Middle frontal gyrus (tissue), 1 donor: ENCODE measurements around the gene RAD23A.
"Not testable (repeated sequence)": the region's sequence is repeated elsewhere in the genome, so short reads cannot be mapped to it uniquely, and the experiment has no call there.

ENCODE experiments used
- DNase-seq: peaks from one replicate; pipeline ENCODE4 v3.0.0-alpha.2; 2015; ENCODE audit warnings: low spot score; ENCODE audit errors: extremely low spot score

RAD23A gene

GRCh38 chr19:12937927-12938778 lies 7.5 kb upstream of the RAD23A start, which contains the start of gene CALR:
Gene CALR, plus strand, starts transcription at chr19:12938609. Its CDS starts 71 bp downstream, at chr19:12938680.
- peak; percentile 100 for DNase-seq

DNA sequence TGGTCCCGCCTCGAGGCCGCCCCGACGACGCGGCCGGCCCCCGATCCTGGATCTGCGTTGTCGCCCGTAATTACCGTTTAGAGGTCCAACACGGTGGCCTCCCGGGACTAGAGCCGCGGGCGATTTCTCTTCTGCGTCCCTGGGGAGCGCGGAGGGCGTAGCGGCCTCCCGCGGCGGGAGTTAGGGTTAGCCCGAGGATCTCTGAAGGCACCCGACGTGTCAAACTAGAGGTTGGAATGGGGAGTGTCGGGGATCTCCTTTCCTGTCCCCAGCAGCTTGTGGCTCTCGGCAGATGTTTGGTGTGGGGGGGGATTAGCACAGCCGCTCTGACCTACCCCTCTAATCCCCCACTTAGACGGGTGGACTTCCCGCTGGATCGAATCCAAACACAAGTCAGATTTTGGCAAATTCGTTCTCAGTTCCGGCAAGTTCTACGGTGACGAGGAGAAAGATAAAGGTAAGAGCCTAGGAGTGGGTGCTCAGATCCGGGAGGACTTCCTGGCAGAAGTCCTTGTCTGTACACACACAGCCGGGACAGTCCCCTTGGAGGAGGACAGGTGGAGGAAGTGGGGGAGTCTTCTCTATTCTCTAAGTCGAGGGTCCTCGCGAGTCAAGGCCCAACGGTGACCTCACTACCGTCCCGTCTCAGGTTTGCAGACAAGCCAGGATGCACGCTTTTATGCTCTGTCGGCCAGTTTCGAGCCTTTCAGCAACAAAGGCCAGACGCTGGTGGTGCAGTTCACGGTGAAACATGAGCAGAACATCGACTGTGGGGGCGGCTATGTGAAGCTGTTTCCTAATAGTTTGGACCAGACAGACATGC lies 6.7 kb upstream of the RAD23A start:
- DNase-seq, result no peak

- DNase-seq, result no peak
Measured at GRCh38 chr19:12939975-12940423, 5.7 kb upstream of the RAD23A start.

- no peak for DNase-seq
Measured at GRCh38 chr19:12940897-12941296, 4.8 kb upstream of the RAD23A start.

GRCh38 chr19:12943437-12944044 lies 2.1 kb upstream of the RAD23A start:
- no peak for DNase-seq

- DNase-seq, result no peak
Measured at GRCh38 chr19:12944104-12944674, 1.5 kb upstream of the RAD23A start.

GRCh38 chr19:12946092-12946721 lies 545 bp downstream of the RAD23A start:
- no peak for DNase-seq

- no peak for DNase-seq
Measured at GRCh38 chr19:12946731-12947496, 1.3 kb downstream of the RAD23A start.

GRCh38 chr19:12947702-12948611 lies 2.3 kb downstream of the RAD23A start:
- DNase-seq, result no peak

DNA sequence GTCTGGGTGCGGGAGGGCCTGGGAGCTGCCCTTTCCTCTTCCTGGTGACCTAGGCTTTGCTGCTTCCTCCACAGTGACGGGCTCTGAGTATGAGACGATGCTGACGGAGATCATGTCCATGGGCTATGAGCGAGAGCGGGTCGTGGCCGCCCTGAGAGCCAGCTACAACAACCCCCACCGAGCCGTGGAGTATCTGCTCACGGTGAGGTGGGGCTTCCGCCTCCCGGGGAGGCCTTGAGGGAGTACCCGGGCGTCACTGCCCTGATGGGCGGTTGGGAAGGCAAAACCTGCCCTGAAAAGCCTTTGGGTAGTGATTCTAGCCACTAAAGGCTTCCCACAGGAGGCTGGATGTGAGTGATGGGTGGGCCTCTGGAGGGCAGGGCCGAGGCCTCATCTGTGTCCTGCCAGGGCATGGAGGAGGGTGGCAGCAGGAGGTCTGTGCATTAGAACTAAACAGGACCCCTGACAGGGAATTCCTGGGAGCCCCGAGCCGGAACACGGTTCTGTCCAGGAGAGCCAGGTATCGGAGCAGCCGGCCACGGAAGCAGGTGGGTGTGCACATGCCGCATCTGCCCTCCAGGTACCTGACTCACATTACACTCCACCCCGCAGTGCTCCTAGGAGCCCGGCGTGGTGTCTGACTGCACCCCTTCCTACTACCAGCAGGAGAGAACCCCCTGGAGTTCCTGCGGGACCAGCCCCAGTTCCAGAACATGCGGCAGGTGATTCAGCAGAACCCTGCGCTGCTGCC lies 3.1 kb downstream of the RAD23A start:
- no peak for DNase-seq

DNA sequence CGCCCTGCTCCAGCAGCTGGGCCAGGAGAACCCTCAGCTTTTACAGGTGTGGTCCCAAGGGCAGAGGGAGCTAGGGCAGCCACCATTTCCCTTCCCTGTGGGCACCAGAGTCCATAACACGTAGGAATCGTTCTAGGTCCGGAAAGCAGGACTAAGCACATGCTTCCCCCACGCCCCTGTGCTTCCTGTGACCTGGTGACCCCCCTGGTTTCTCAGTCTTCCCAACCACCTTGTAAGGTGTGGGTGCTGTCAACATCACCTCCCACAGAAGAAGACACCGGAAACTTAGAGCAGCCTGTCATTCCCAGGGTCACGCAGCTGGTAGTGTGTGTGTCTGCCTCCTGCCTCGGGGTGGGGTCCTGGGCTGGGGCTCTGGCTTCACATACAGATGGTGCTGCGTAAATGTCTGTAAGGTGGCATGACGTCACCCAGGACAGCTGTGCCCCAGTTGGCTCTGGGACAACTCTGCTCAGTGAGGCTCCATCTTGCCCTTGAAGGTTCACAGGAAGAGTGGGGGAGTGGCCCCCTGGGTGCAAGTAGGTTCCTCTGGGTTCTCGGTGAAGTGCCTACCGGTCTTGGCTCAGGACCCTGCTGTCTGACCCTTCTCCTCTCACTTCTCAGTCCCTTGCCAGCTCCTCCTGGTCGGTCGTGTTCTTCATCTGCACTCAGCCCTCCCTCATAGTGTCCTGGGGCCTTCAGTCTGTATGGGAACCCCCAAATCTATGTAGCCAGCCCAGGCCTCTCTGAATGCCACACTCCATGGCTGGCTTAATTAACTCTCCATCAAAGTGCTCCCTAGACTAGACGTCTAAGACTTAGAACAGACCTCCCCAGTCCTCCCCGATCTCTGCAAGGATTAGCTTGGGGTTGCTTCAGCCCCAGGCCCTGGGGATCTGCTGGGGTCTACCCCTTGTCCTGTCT lies 4.0 kb downstream of the RAD23A start:
- DNase-seq, result no peak

DNA sequence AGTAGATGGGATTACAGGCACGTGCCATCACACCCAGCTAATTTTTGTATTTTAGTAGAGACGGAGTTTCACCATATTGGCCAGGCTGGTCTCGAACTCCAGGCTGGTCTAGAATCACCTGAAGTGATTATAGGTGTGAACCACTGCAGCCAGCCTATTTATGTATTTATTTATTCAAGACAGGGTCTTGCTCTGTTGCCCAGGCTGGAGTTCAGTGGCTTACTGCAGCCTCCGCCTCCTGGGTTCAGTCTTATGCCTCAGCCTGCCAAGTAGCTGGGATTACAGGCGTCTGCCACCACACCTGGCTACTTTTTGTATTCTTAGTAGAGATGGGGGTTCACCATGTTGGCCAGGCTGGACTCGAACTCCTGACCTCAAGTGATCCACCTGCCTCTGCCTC lies 6.4 kb downstream of the RAD23A start:
- not testable (repeated sequence) for DNase-seq

DNA sequence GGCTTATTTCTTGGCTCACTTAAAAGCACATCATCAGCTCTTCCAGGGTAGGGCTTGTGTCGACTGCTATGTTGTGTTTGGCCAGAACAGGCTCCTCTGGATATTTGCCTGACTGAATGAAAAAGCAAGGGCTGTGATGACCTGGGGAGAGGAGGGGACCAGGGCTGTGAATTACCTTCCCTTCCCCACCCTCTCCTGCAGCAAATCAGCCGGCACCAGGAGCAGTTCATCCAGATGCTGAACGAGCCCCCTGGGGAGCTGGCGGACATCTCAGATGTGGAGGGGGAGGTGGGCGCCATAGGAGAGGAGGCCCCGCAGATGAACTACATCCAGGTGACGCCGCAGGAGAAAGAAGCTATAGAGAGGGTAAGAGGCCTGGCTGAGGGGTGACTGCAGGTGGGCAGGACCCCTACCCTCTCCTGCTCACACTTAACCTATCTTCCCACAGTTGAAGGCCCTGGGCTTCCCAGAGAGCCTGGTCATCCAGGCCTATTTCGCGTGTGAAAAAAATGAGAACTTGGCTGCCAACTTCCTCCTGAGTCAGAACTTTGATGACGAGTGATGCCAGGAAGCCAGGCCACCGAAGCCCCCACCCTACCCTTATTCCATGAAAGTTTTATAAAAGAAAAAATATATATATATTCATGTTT lies 7.0 kb downstream of the RAD23A start:
- DNase-seq, result no peak

DNA sequence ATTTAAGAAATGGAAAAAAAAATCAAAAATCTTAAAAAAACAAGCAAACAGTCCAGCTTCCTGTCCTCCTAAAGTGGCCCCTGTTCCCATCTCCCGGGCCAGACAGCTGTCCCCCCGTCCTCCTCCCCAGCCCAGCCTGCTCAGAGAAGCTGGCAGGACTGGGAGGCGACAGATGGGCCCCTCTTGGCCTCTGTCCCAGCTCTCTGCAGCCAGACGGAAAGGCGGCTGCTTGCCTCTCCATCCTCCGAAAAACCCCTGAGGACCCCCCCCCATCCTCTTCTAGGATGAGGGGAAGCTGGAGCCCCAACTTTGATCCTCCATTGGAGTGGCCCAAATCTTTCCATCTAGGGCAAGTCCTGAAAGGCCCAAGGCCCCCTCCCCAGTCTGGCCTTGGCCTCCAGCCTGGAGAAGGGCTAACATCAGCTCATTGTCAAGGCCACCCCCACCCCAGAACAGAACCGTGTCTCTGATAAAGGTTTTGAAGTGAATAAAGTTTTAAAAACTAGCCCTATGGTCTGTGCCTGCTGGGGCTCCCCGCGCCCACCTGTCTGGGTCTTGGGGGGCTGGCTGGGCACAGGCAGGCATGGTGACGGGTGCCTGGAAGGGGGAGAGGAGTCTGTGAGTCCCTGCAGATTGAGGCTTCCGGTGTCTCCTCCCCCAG lies 7.6 kb downstream of the RAD23A start:
- peak; percentile 15 for DNase-seq

DNA sequence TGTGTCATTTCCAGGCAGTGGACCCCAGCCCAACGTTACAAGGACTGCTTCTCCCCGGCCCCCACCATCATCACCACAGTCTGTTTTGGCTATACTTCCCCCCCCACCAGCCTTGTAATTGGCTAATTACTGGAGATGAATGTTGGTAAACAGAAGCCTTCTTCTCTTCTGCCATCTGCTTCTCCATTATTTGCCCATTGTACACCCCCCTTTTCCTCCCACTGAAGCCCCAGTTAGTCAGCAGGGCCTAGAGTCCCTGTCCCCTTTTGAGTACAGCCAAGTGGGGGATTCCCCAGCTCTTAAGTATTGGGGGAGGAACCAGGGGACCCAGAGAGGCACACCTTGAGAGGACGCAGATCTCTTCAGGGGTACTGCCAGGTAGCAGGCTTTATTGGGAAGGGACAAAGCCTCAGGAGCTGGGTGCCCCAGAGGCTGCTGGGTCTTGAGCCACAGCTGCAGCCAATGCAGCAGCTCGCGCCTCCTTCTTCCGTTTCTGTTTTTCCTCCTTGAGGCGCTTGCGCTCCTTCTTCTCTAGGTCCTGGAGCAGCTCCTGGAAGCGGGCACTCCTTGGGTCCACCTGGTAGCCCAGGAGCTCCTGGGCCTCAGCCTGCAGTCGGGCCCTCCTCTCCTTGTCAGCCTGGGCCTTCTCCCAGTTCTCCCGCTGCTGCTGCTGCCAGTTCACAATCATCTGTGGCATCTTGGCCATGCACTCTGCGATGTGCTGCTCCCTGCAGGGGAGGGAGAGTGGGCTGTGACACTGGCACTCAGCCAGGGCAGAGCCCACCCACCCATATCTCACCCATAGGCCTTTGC lies 8.3 kb downstream of the RAD23A start:
- DNase-seq, result no peak

DNA sequence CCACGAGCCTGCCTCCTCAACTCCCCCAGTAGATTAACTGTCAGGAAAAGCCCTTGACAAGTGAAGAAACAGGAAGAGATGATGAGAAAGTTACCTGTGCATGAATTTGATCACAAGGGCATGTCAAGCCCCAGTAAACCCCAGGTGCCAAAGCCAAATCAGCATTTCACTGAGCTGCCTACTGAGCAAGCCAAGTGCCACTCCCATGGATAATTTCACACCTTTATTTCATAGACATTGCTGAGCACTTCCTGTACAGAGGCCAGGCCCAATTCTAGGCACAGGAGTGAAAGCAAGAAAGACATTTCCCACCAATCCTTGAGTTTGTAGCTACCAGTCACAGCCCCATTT lies 8.9 kb downstream of the RAD23A start:
- DNase-seq, result no peak
